HAP-1 (cell line): ENCODE measurements around the gene ENTREP3.
"Not testable (repeated sequence)": the region's sequence is repeated elsewhere in the genome, so short reads cannot be mapped to it uniquely, and the experiment has no call there.

ENCODE experiments used
- DNase-seq, 2 experiments: peaks; one replicate each; pipeline ENCODE4 v3.0.0-alpha.2; 2016 to 2020; ENCODE audit warnings: low spot score in 2 of 2
- H3K27me3 ChIP-seq: fragments of 250-450 bp; sonication (Bioruptor Pico); 2 replicates; pipeline ENCODE4 v1.5.1; 2020; ENCODE audit warnings: low read depth, mild to moderate bottlenecking, moderate library complexity
- H3K36me3 ChIP-seq: fragments of 250-450 bp; sonication (Bioruptor Pico); replicated peaks from 2 replicates; pipeline ENCODE4 v1.5.1; 2020; ENCODE audit warnings: mild to moderate bottlenecking
- H3K4me1 ChIP-seq: fragments of 250-450 bp; sonication (Bioruptor Pico); 2 replicates; pipeline ENCODE4 v1.5.1; 2020; ENCODE audit warnings: mild to moderate bottlenecking
- H3K4me3 ChIP-seq: fragments of 250-450 bp; sonication (Bioruptor Pico); 2 replicates; pipeline ENCODE4 v1.5.1; 2020; ENCODE audit warnings: mild to moderate bottlenecking, moderate library complexity
- H3K9me3 ChIP-seq: fragments of 250-450 bp; sonication (Bioruptor Pico); 2 replicates; pipeline ENCODE4 v1.5.1; 2020; ENCODE audit warnings: mild to moderate bottlenecking, moderate library complexity
- in situ Hi-C: fragments of 300-500 bp; cut with MboI; formaldehyde crosslinking; loops from 3 replicates; pipeline ENCODE4 v1.14.3; 2020; ENCODE audit warnings: low sequenced_read_pairs, inconsistent platforms, mixed read lengths

Gene ENTREP3

GRCh38 chr1:155214702-155215101, 40.6 kb downstream of the ENTREP3 start:
- in situ Hi-C loops, DNase-seq, H3K4me3 ChIP-seq, H3K4me1 ChIP-seq, H3K36me3 ChIP-seq, H3K27me3 ChIP-seq, H3K9me3 ChIP-seq: not testable (repeated sequence)

- H3K9me3 ChIP-seq, DNase-seq, H3K36me3 ChIP-seq, in situ Hi-C loops, H3K4me3 ChIP-seq, H3K27me3 ChIP-seq: not testable (repeated sequence)
- peaks cover 19% of the 10 kb centered on the region for H3K4me1 ChIP-seq
Observed at GRCh38 chr1:155212051-155212440, 43.2 kb downstream of the ENTREP3 start.

- H3K4me3 ChIP-seq, in situ Hi-C loops, H3K27me3 ChIP-seq, DNase-seq, H3K36me3 ChIP-seq, H3K9me3 ChIP-seq: not testable (repeated sequence)
- H3K4me1 ChIP-seq = peaks cover 21% of the 10 kb centered on the region
Observed at GRCh38 chr1:155211381-155212050, 43.8 kb downstream of the ENTREP3 start.

GRCh38 chr1:155210314-155211104, 44.8 kb downstream of the ENTREP3 start:
- Histone ChIP-seq H3K9me3 (no peaks in the 10 kb centered on the region), H3K27me3 (no peaks in the 10 kb centered on the region), H3K4me1 (peaks cover 21% of the 10 kb centered on the region), H3K36me3 (no peaks in the 10 kb centered on the region), H3K4me3 (no peak overlapping the region)
- DNase-seq = no peak
- in situ Hi-C loops = no loop called here

- Histone ChIP-seq H3K9me3 (no peaks in the 10 kb centered on the region), H3K4me3 (peak overlapping the region; percentile 88), H3K4me1 (peaks cover 21% of the 10 kb centered on the region), H3K27me3 (no peaks in the 10 kb centered on the region), H3K36me3 (no peaks in the 10 kb centered on the region; the same call in 1 of the 2 replicates)
- in situ Hi-C loops = no loop called here
- no peak for DNase-seq
Observed at GRCh38 chr1:155209312-155209721, 46.0 kb downstream of the ENTREP3 start.

GRCh38 chr1:155208541-155209311, 46.6 kb downstream of the ENTREP3 start, which contains the start of gene MTX1:
Gene MTX1 (plus strand): TSS chr1:155208695. CDS start chr1:155208805, 110 bp downstream.
- Histone ChIP-seq H3K9me3 (no peaks in the 10 kb centered on the region), H3K36me3 (peaks cover 5% of the 10 kb centered on the region; the same call in 1 of the 2 replicates), H3K27me3 (no peaks in the 10 kb centered on the region), H3K4me3 (peak within 1 kb of the TSS; percentile 88), H3K4me1 (peaks cover 21% of the 10 kb centered on the region)
- peak; percentile 78 to 94 for DNase-seq
- in situ Hi-C loops = no loop called here

- Histone ChIP-seq H3K27me3 (no peaks in the 10 kb centered on the region), H3K4me3 (peak within 1 kb of the TSS; percentile 88), H3K9me3 (no peaks in the 10 kb centered on the region), H3K36me3 (peaks cover 10% of the 10 kb centered on the region), H3K4me1 (peaks cover 21% of the 10 kb centered on the region)
- in situ Hi-C loops = no loop called here
- peak; percentile 9 to 71 for DNase-seq
Observed at GRCh38 chr1:155207806-155208540, 47.3 kb downstream of the ENTREP3 start, which contains the start of gene THBS3. Gene THBS3 (minus strand): TSS chr1:155207897. CDS start chr1:155207876, 21 bp downstream.

- Histone ChIP-seq H3K36me3 (peaks cover 18% of the 10 kb centered on the region), H3K4me1 (peaks cover 21% of the 10 kb centered on the region), H3K4me3 (peak overlapping the region; percentile 8; the same call in 1 of the 2 replicates), H3K9me3 (no peaks in the 10 kb centered on the region), H3K27me3 (no peaks in the 10 kb centered on the region)
- in situ Hi-C loops = no loop called here
- peak; percentile 67 to 92 for DNase-seq
Observed at GRCh38 chr1:155206891-155207805, 48.1 kb downstream of the ENTREP3 start.

- Histone ChIP-seq H3K9me3 (no peaks in the 10 kb centered on the region), H3K4me3 (no peak overlapping the region), H3K27me3 (no peaks in the 10 kb centered on the region), H3K4me1 (peaks cover 21% of the 10 kb centered on the region), H3K36me3 (peaks cover 29% of the 10 kb centered on the region)
- in situ Hi-C loops = no loop called here
- DNase-seq = no peak
Observed at GRCh38 chr1:155205969-155206593, 49.2 kb downstream of the ENTREP3 start.

GRCh38 chr1:155205035-155205434, 50.2 kb downstream of the ENTREP3 start:
- peaks cover 40% of the 10 kb centered on the region for H3K36me3 ChIP-seq
- in situ Hi-C loops = no loop called here

GRCh38 chr1:155202731-155203515, 52.4 kb downstream of the ENTREP3 start:
- H3K9me3 ChIP-seq = no peaks in the 10 kb centered on the region
- H3K4me3 ChIP-seq = no peak overlapping the region
- in situ Hi-C loops = no loop called here

More at GRCh38 chr1:155205035-155205434, 50.2 kb downstream of the ENTREP3 start:
- Histone ChIP-seq H3K4me1 (peaks cover 21% of the 10 kb centered on the region), H3K4me3 (no peak overlapping the region), H3K27me3 (no peaks in the 10 kb centered on the region), H3K9me3 (no peaks in the 10 kb centered on the region)
- DNase-seq = no peak

More at GRCh38 chr1:155202731-155203515, 52.4 kb downstream of the ENTREP3 start:
- peaks cover 60% of the 10 kb centered on the region for H3K36me3 ChIP-seq
- no peak for DNase-seq
- peaks cover 11% of the 10 kb centered on the region for H3K4me1 ChIP-seq
- no peaks in the 10 kb centered on the region for H3K27me3 ChIP-seq
